OCI-LY3 (cell line): ENCODE results near the gene TBRG4.
"Not testable (repeated sequence)": the region's sequence is repeated elsewhere in the genome, so short reads cannot be mapped to it uniquely, and the experiment has no call there.

Source experiments
- H2AFZ ChIP-seq: fragments of 200-600, 300-600 bp; shearing (Covaris generic); 2 replicates; pipeline ENCODE4 v1.6.0; 2014; ENCODE audit warnings: antibody characterized with exemption, low read depth, low read length
- H3K27ac ChIP-seq: fragments of 200-600, 300-600 bp; sonication (generic); 2 replicates; pipeline ENCODE4 v1.5.1; 2014; ENCODE audit warnings: mild to moderate bottlenecking, low read length, moderate library complexity, mixed read lengths
- H3K27me3 ChIP-seq: fragments of 200-600, 300-600 bp; sonication (generic); 2 replicates; pipeline ENCODE4 v1.6.1; 2014; ENCODE audit warnings: low read depth, low read length, mixed read lengths
- H3K36me3 ChIP-seq: fragments of 200-600, 300-600 bp; sonication (generic); replicated peaks from 2 replicates; pipeline ENCODE3; 2014; ENCODE audit warnings: low read depth, low read length, mixed read lengths
- H3K4me1 ChIP-seq: fragments of 300-600, 200-600 bp; sonication (generic); 2 replicates; pipeline ENCODE4 v1.6.1; 2014; ENCODE audit warnings: low read length, mixed read lengths
- H3K4me2 ChIP-seq: fragments of 200-600, 300-600 bp; sonication (generic); 2 replicates; pipeline ENCODE4 v1.6.1; 2014; ENCODE audit warnings: low read length, mixed read lengths
- H3K4me3 ChIP-seq: fragments of 300-600, 200-600 bp; sonication (generic); 2 replicates; pipeline ENCODE4 v1.5.1; 2014; ENCODE audit warnings: antibody characterized with exemption, mild to moderate bottlenecking, low read length, moderate library complexity
- H3K79me2 ChIP-seq: fragments of 300-600, 200-600 bp; shearing (Covaris generic); 2 replicates; pipeline ENCODE4 v1.6.1; 2014; ENCODE audit warnings: mild to moderate bottlenecking, low read length, mixed read lengths
- H3K9ac ChIP-seq: fragments of 300-600, 200-600 bp; shearing (Covaris generic); 2 replicates; pipeline ENCODE4 v1.6.0; 2014; ENCODE audit warnings: mild to moderate bottlenecking, low read length, moderate library complexity
- H3K9me3 ChIP-seq: fragments of 200-600, 300-600 bp; shearing (Covaris generic); 2 replicates; pipeline ENCODE4 v1.6.1; 2014; ENCODE audit warnings: low read length, mixed read lengths; ENCODE audit not compliant: insufficient read depth
- H4K20me1 ChIP-seq: fragments of 200-600, 300-600 bp; sonication (generic); 2 replicates; pipeline ENCODE4 v1.6.1; 2016; ENCODE audit warnings: low read length, mixed read lengths; ENCODE audit not compliant: insufficient read depth
- EZH2phosphoT487 ChIP-seq: fragments of 200-600 bp; shearing (Covaris generic); IDR thresholded peaks from 2 replicates; pipeline ENCODE4 v1.6.1; 2018; ENCODE audit warnings: antibody characterized with exemption, mixed run types, low read depth
- TF ChIP-seq, protein P1 (sequence below): fragments of 200-600, 300-600 bp; sonication (generic); IDR thresholded peaks from 2 replicates; pipeline ENCODE4 v1.5.1; 2014; ENCODE audit warnings: antibody characterized with exemption, low read length, low read depth

TBRG4 gene

DNA sequence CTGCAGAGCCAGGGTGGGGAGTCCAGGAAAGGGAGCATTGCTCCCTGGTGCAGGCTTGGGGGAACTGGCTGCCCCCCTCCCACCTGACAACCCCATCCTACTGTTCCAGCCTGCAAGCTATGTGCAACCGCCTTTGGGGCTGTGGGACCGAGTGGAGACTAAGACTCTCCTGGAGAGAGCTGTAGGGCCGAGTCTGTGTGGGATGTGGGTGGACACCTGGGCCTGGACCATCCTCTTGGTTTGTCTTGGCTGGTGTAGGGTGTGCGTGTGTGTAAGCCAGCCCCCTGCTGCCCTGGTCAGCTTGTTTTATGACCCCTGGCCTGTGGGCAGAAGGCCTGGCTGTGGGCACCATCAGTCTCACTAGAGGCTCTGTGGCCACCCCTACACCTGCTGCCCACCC lies 44.4 kb upstream of the TBRG4 start:
- H3K27ac ChIP-seq: no peak overlapping the region
- no peak overlapping the region for H3K9ac ChIP-seq

DNA sequence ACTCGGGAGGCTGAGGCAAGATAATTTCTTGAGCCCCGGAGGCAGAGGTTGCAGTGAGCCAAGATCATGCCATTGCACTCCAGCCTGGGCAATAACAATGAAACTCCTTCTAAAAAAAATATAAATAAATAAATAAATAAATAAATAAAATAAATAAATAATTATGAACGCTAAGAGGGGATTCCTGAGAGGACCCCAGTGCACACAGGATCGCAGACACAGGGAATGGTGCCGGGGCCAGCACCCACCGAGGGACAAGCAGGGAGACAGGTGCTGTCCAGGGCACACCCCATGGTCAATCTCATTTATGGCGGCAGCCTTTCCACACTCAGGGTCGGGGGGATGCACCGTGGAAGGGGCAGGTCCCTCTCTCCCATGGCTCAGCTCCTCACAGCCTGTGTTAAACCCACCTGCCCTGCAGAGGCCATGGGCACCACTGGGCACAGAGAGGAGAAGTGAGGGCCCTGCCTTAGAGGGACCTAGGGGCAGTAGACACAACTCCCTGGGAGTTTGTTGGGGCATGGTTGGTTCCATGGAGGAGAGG lies 43.9 kb upstream of the TBRG4 start:
- Histone ChIP-seq H3K4me1 (peaks cover 9% of the 10 kb centered on the region; the same call in 1 of the 2 replicates), H3K36me3 (no peaks in the 10 kb centered on the region), H3K9me3 (no peaks in the 10 kb centered on the region), H3K4me2 (no peak overlapping the region), H4K20me1 (no peaks in the 10 kb centered on the region), H3K9ac (no peak overlapping the region), H3K79me2 (no peaks in the 10 kb centered on the region), H3K27ac (no peak overlapping the region), H2AFZ (no peak overlapping the region), H3K27me3 (no peaks in the 10 kb centered on the region), H3K4me3 (no peak overlapping the region)
- TF ChIP-seq EZH2phosphoT487: no peak
- TF ChIP-seq, protein P1, sequence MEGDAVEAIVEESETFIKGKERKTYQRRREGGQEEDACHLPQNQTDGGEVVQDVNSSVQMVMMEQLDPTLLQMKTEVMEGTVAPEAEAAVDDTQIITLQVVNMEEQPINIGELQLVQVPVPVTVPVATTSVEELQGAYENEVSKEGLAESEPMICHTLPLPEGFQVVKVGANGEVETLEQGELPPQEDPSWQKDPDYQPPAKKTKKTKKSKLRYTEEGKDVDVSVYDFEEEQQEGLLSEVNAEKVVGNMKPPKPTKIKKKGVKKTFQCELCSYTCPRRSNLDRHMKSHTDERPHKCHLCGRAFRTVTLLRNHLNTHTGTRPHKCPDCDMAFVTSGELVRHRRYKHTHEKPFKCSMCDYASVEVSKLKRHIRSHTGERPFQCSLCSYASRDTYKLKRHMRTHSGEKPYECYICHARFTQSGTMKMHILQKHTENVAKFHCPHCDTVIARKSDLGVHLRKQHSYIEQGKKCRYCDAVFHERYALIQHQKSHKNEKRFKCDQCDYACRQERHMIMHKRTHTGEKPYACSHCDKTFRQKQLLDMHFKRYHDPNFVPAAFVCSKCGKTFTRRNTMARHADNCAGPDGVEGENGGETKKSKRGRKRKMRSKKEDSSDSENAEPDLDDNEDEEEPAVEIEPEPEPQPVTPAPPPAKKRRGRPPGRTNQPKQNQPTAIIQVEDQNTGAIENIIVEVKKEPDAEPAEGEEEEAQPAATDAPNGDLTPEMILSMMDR: no peak

More for the DNA sequence above, 44.4 kb upstream of the TBRG4 start:
- TF ChIP-seq EZH2phosphoT487: no peak
- TF ChIP-seq, protein P1: no peak
- H3K4me2 ChIP-seq: no peak overlapping the region
- no peak overlapping the region for H3K4me3 ChIP-seq
- H3K4me1 ChIP-seq: peaks cover 11% of the 10 kb centered on the region; the same call in 1 of the 2 replicates
- H3K36me3 ChIP-seq: no peaks in the 10 kb centered on the region
- no peaks in the 10 kb centered on the region for H3K27me3 ChIP-seq
- H2AFZ ChIP-seq: no peak overlapping the region
- H4K20me1 ChIP-seq: no peaks in the 10 kb centered on the region
- H3K79me2 ChIP-seq: no peaks in the 10 kb centered on the region
- no peaks in the 10 kb centered on the region for H3K9me3 ChIP-seq

DNA sequence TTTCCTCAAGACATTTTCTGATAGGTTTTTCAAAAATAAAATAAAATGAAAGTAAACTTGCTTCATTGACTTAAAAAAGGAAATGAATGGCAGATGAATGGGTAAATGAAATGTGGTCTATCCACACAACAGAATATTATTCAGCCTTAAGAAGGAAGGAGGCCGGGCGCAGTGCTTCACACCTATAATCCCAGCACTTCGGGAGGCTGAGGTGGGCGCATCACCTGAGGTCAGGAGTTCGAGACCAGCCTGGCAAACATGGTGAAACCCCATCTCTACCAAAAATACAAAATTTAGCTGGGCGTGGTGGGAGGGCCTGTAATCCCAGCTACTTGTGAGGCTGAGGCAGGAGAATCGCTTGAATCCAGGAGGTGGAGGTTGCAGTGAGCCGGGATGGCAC lies 42.4 kb upstream of the TBRG4 start:
- not testable (repeated sequence) for H3K36me3 ChIP-seq, H3K27me3 ChIP-seq, H3K4me2 ChIP-seq, H3K9ac ChIP-seq, H3K4me1 ChIP-seq, H3K9me3 ChIP-seq, H3K4me3 ChIP-seq, H3K27ac ChIP-seq, H2AFZ ChIP-seq, H3K79me2 ChIP-seq, H4K20me1 ChIP-seq

DNA sequence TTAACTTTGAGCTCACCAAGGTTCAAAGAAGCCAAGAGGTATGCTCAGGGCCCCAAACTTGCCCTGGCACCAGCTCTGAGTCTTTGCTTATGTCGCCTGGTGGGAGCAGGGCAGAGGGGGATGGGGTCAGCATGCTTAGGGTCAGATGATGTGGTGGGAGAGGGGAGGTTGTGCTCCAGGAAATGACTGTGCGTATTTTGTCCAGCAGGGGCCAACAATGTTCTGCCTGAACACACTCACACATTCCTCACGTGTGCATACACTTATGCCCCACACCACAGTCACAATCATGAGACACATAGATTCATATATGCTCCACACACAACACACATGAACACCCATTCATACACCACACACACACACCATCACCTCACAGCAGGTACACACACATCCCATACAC lies 41.7 kb upstream of the TBRG4 start:
- H3K4me1 ChIP-seq: peaks cover 7% of the 10 kb centered on the region; the same call in 1 of the 2 replicates
- no peak overlapping the region for H3K4me3 ChIP-seq
- TF ChIP-seq, protein P1: 0 out of 2 replicates have a peak, but pooled peaks have one; percentile 4
- no peak for TF ChIP-seq EZH2phosphoT487
- no peak overlapping the region for H3K27ac ChIP-seq
- H3K4me2 ChIP-seq: no peak overlapping the region
- H3K36me3 ChIP-seq: no peaks in the 10 kb centered on the region
- no peaks in the 10 kb centered on the region for H4K20me1 ChIP-seq
- H3K9me3 ChIP-seq: no peaks in the 10 kb centered on the region
- H3K79me2 ChIP-seq: no peaks in the 10 kb centered on the region
- H3K9ac ChIP-seq: no peak overlapping the region
- no peak overlapping the region for H2AFZ ChIP-seq
- H3K27me3 ChIP-seq: peaks cover 4% of the 10 kb centered on the region; the same call in 1 of the 2 replicates
